Keratinocyte (primary cell): ENCODE results near the gene PLCD4. TPM values are rescaled to one million over a fixed set of nuclear protein-coding genes. Genes with fewer than 3 reads are reported as not detected.

Experiments
- DNase-seq: peaks from one replicate; pipeline ENCODE4 v3.0.0-alpha.2; 2011; ENCODE audit warnings: low read depth, missing footprints, low spot score
- FAIRE-seq: peaks from 2 replicates; lab custom pipeline; 2011; peaks lifted over from hg19 to GRCh38; lab: Jason Lieb, UNC
- H2AFZ ChIP-seq: 2 replicates; pipeline ENCODE4 v1.6.0; 2012; ENCODE audit warnings: low read length, control low read depth, inconsistent platforms; ENCODE audit not compliant: control insufficient read depth
- H3K27ac ChIP-seq: 2 replicates; pipeline ENCODE4 v1.5.1; 2011; ENCODE audit warnings: low read length; ENCODE audit not compliant: control insufficient read depth, insufficient read depth
- H3K27me3 ChIP-seq: 3 replicates; pipeline ENCODE4 v1.6.0; 2011; ENCODE audit warnings: low read length; ENCODE audit not compliant: control insufficient read depth, insufficient read depth; ENCODE audit errors: extremely low read depth
- H3K36me3 ChIP-seq, 2 experiments: 2 replicates in 1 of 2; 3 replicates in 1 of 2; pipeline ENCODE4 v1.5.1; 2011; ENCODE audit warnings: low read length in 2 of 2, mild to moderate bottlenecking in 1 of 2; ENCODE audit not compliant: control insufficient read depth in 2 of 2, insufficient read depth in 2 of 2; ENCODE audit errors: extremely low read depth in 1 of 2
- H3K4me1 ChIP-seq: 3 replicates; pipeline ENCODE4 v1.5.1; 2011; ENCODE audit warnings: low read length; ENCODE audit not compliant: control insufficient read depth, insufficient read depth; ENCODE audit errors: extremely low read depth
- H3K4me2 ChIP-seq: 3 replicates; pipeline ENCODE4 v1.6.0; 2011; ENCODE audit warnings: low read depth, low read length; ENCODE audit not compliant: control insufficient read depth, insufficient read depth; ENCODE audit errors: extremely low read depth
- H3K4me3 ChIP-seq, 3 experiments: fragments of 200-600 bp in 1 of 3; sonication (generic) in 1 of 3; 2 replicates in 2 of 3; 3 replicates in 1 of 3; pipeline ENCODE4 v1.5.1; 2011 to 2016; ENCODE audit warnings: low read length in 3 of 3, mild to moderate bottlenecking in 3 of 3, control low read depth in 2 of 3, inconsistent platforms in 1 of 3, low read depth in 1 of 3, mixed read lengths in 1 of 3, mixed run types in 1 of 3, moderate library complexity in 1 of 3; ENCODE audit not compliant: control insufficient read depth in 2 of 3, insufficient read depth in 2 of 3; ENCODE audit errors: extremely low read depth in 1 of 3
- H3K79me2 ChIP-seq: 2 replicates; pipeline ENCODE4 v1.6.0; 2012; ENCODE audit warnings: low read length; ENCODE audit not compliant: control insufficient read depth, insufficient read depth
- H3K9ac ChIP-seq: 3 replicates; pipeline ENCODE4 v1.6.0; 2011; ENCODE audit warnings: low read length; ENCODE audit not compliant: control insufficient read depth, insufficient read depth; ENCODE audit errors: extremely low read depth
- H3K9me1 ChIP-seq: 3 replicates; pipeline ENCODE4 v1.6.0; 2011; ENCODE audit warnings: low read length; ENCODE audit not compliant: control insufficient read depth, insufficient read depth; ENCODE audit errors: extremely low read depth
- H3K9me3 ChIP-seq: 2 replicates; pipeline ENCODE4 v1.5.1; 2012; ENCODE audit warnings: low read depth, low read length; ENCODE audit not compliant: control insufficient read depth
- H4K20me1 ChIP-seq: 3 replicates; pipeline ENCODE4 v1.6.0; 2011; ENCODE audit warnings: low read length; ENCODE audit not compliant: control insufficient read depth, insufficient read depth; ENCODE audit errors: extremely low read depth
- CTCF ChIP-seq, 3 experiments: IDR thresholded peaks in 1 of 3; conservative IDR thresholded peaks in 1 of 3; optimal IDR thresholded peaks in 1 of 3; 2 replicates in 2 of 3; 3 replicates in 1 of 3; pipeline versions ENCODE3 to v1.5.1; 2011; ENCODE audit warnings: low read length in 3 of 3, mild to moderate bottlenecking in 3 of 3, moderate library complexity in 2 of 3, control low read depth in 1 of 3, inconsistent platforms in 1 of 3; ENCODE audit not compliant: insufficient read depth in 2 of 3; ENCODE audit errors: extremely low read depth in 1 of 3
- EZH2 ChIP-seq: IDR thresholded peaks from one replicate; pipeline ENCODE4 v1.6.1; 2012; ENCODE audit warnings: inconsistent platforms, mild to moderate bottlenecking, low read length, moderate library complexity
- dilution Hi-C: fragments of 300-500 bp; cut with MboI; formaldehyde crosslinking; loops from one replicate; pipeline ENCODE4 v1.7.0; 2020; ENCODE audit warnings: low sequenced_read_pairs; ENCODE audit not compliant: extremely low pct_ligation_motif_present
- polyA plus RNA-seq, 5 experiments: library from polyadenylated mRNA; depleted of rRNA in 3 of 5; stranded (reverse) in 3 of 5; stranded (forward) in 1 of 5; unstranded in 1 of 5; fragments of >200 nt; gene quantifications; 1 replicate in 1 of 5; 2 replicates in 3 of 5; 3 replicates in 1 of 5; pipeline versions ENCODE4 v1.2.1 to v1.2.3, GENCODE V29; 2011 to 2012; ENCODE audit warnings: missing spikeins in 2 of 5, low read depth in 1 of 5, low replicate concordance in 1 of 5

PLCD4 gene
- polyA plus RNA-seq, 1 donor (not counting 4 experiments of a cell fraction or from before 2014, with no cell fraction given) = 15.3 TPM

DNA sequence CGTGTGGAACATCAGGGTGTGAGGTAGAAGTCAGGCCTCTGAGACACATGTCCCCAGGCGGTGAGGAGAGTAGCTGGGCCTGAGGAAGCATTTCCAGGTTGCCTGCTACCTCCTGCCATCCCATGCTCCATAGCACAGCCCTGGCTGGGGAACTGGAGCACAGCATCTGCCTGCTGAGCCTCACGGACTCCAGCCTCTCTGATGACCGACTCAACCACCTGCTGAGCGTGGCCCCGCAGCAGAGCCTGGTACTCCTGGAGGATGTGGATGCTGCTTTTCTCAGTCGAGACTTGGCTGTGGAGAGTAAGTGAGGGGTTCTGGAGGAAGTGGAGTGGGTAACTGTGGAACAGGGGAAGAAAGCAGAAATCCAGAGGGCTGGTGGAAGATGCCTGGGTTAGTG, 54.7 kb downstream of the PLCD4 start:
- H3K27ac ChIP-seq = no peak overlapping the region
- H3K4me3 ChIP-seq = no peak overlapping the region
- no peak overlapping the region for H2AFZ ChIP-seq
- H3K9me1 ChIP-seq = no peaks in the 10 kb centered on the region
- no peak for FAIRE-seq
- H3K36me3 ChIP-seq = peaks cover 36 to 41% of the 10 kb centered on the region in 2 experiments
- no peaks in the 10 kb centered on the region for H3K27me3 ChIP-seq
- no peak for DNase-seq
- H3K4me1 ChIP-seq = peaks cover 11% of the 10 kb centered on the region
- no peak overlapping the region for H3K9ac ChIP-seq
- dilution Hi-C loops = no loop called here
- H4K20me1 ChIP-seq = peaks cover 2% of the 10 kb centered on the region
- peaks cover 33% of the 10 kb centered on the region for H3K79me2 ChIP-seq
- no peak overlapping the region for H3K4me2 ChIP-seq
- TF ChIP-seq EZH2 (no peak), CTCF (optimal IDR thresholded peaks at IDR 0.05 in 1 of 3, IDR thresholded peaks at IDR 0.05 in 1 of 3, conservative IDR thresholded peaks at IDR 0.05 in 1 of 3; ENCODE audit: extremely low read depth in 1 of 3, insufficient read depth in 2 of 3, low read length in 3 of 3) (no peak)
- no peaks in the 10 kb centered on the region for H3K9me3 ChIP-seq

DNA sequence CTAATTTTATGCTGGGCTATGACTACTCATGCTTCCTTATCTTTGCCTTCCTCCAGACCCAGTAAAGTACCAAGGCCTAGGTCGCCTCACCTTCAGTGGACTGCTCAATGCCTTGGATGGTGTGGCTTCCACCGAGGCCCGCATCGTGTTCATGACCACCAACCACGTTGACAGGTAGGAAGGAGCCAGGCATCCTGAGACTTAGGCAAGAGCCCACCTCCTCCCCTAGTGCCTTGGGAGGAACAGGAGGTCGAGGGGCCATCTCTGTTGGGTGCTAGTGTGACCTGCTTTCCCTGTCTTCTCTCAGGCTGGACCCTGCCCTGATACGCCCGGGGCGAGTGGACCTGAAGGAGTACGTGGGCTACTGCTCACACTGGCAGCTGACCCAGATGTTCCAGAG, 55.1 kb downstream of the PLCD4 start:
- no peak overlapping the region for H3K9ac ChIP-seq
- H3K4me1 ChIP-seq = peaks cover 11% of the 10 kb centered on the region
- no peaks in the 10 kb centered on the region for H3K9me1 ChIP-seq
- TF ChIP-seq EZH2 (no peak), CTCF (optimal IDR thresholded peaks at IDR 0.05 in 1 of 3, IDR thresholded peaks at IDR 0.05 in 1 of 3, conservative IDR thresholded peaks at IDR 0.05 in 1 of 3; ENCODE audit: extremely low read depth in 1 of 3, insufficient read depth in 2 of 3, low read length in 3 of 3) (no peak)
- peaks cover 30% of the 10 kb centered on the region for H3K79me2 ChIP-seq
- no peak overlapping the region for H2AFZ ChIP-seq
- no peaks in the 10 kb centered on the region for H3K9me3 ChIP-seq
- no peaks in the 10 kb centered on the region for H3K27me3 ChIP-seq
- peaks cover 37 to 43% of the 10 kb centered on the region in 2 experiments for H3K36me3 ChIP-seq
- dilution Hi-C loops = no loop called here
- no peak overlapping the region for H3K4me3 ChIP-seq
- no peak overlapping the region for H3K27ac ChIP-seq
- H4K20me1 ChIP-seq = peaks cover 2% of the 10 kb centered on the region
- no peak overlapping the region for H3K4me2 ChIP-seq
- no peak for DNase-seq
- no peak for FAIRE-seq
